Neuron (in vitro differentiated cells): ENCODE data around the gene EXOSC1.

Experiments used
- H2AFZ ChIP-seq: one replicate; pipeline ENCODE4 v1.6.1; 2013; ENCODE audit warnings: low read depth, mild to moderate bottlenecking, inconsistent platforms, low read length, moderate library complexity
- H3K27me3 ChIP-seq: one replicate; pipeline ENCODE4 v1.6.1; 2013; ENCODE audit warnings: low read length; ENCODE audit not compliant: insufficient read depth
- H3K36me3 ChIP-seq: one replicate; pipeline ENCODE4 v1.6.1; 2013; ENCODE audit warnings: low read length; ENCODE audit not compliant: insufficient read depth
- H3K4me1 ChIP-seq: one replicate; pipeline ENCODE4 v1.6.1; 2013; ENCODE audit warnings: low read length; ENCODE audit not compliant: insufficient read depth
- H3K4me3 ChIP-seq: 2 replicates; pipeline ENCODE4 v1.5.1; 2013; ENCODE audit warnings: mild to moderate bottlenecking, low read length, moderate library complexity
- H3K9me3 ChIP-seq: one replicate; pipeline ENCODE4 v1.6.1; 2013; ENCODE audit warnings: low read length

Gene EXOSC1

DNA sequence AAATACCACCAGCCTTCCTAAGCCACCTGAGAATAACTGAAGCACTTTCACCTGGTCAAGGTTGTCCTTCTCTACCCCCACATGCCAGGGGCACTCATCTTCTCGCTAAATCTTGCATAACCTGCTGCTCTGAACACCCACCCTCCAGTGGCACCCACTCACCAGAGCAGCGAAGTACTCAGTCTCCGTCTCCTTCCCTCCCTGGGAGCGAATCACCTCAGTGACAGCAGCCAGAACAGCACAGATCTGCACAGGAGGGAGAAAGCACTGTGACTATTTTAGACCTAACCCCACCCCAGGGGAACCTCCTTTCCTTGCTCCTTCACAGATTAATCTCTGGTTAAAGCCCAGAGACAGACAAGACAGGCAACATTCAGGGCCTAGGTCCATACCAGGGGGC is 49.8 kb downstream of the EXOSC1 start:
- no peaks in the 10 kb centered on the region for H3K27me3 ChIP-seq
- no peak overlapping the region for H3K4me3 ChIP-seq
- peaks cover 8% of the 10 kb centered on the region for H3K4me1 ChIP-seq
- peaks cover 34% of the 10 kb centered on the region for H3K36me3 ChIP-seq
- no peaks in the 10 kb centered on the region for H3K9me3 ChIP-seq
- H2AFZ ChIP-seq, result no peak overlapping the region

DNA sequence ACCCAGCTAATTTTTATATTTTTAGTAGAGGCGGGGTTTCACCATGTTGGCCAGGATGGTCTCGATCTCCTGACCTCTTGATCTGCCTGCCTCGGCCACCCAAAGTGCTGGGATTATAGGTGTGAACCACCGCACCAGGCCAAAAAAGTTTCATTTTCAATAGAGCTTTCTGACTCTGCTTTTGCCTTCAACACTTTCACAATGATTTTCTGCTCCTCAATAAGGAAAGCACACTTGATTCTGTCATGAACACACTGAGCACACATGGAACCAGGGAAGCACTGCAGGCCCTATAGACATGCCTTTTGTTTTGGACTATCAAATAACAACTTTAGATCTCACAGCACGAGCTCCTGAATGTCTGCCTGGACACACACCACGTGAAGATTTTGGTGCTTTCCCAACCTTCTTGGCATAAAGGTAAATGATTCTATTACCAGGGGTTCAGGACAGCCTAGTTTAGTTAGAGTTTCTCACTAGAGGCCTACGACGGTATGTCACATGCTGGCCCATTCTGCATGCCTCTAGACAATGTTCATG is 52.7 kb downstream of the EXOSC1 start:
- H2AFZ ChIP-seq, result no peak overlapping the region
- H3K4me1 ChIP-seq, result no peaks in the 10 kb centered on the region
- H3K9me3 ChIP-seq, result no peaks in the 10 kb centered on the region
- no peak overlapping the region for H3K4me3 ChIP-seq
- peaks cover 56% of the 10 kb centered on the region for H3K36me3 ChIP-seq
- no peaks in the 10 kb centered on the region for H3K27me3 ChIP-seq

DNA sequence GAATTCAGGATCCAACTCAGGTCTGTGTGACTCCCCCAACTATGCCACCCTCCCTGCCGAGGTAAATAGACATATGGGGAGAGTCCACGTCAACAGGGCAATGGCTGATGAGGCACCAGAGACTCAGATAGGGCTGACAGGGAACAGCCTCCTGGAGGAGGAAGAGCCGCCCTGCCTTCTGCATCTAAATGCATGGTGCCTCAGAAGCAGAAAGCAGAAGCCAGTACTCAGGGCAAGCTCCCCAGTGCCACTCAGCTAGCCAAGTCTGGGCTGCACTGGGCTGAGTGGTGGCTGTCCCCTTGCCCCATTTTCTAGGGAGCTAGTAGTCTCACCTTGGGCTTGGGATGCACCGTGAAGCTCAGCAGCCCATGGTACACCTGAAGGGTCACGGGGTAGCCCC is 55.7 kb downstream of the EXOSC1 start:
- H3K27me3 ChIP-seq, result no peaks in the 10 kb centered on the region
- no peaks in the 10 kb centered on the region for H3K9me3 ChIP-seq
- no peaks in the 10 kb centered on the region for H3K4me1 ChIP-seq
- no peak overlapping the region for H3K4me3 ChIP-seq
- no peak overlapping the region for H2AFZ ChIP-seq
- peaks cover 56% of the 10 kb centered on the region for H3K36me3 ChIP-seq

DNA sequence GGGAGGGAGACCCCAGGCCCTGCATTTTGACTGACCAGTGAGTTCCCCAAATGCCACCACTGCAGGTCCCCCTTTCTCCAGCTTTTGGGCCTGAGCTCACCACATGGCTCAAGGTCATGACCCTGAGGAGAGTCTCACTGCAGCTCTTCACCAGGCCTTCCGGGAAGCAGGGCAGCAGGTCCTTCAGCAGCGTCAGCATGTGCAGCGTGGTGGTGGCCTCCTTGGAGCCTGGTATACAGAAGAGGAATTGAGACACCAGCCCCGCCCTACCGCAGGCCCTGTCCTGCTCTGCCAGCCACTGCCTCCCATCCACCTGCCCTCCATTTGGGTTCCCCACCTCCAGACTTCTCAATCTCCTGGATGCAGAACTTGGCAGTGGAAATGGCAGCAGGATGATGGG is 57.7 kb downstream of the EXOSC1 start:
- no peak overlapping the region for H2AFZ ChIP-seq
- no peak overlapping the region for H3K4me3 ChIP-seq
- H3K36me3 ChIP-seq, result peaks cover 50% of the 10 kb centered on the region
- no peaks in the 10 kb centered on the region for H3K27me3 ChIP-seq
- H3K9me3 ChIP-seq, result no peaks in the 10 kb centered on the region
- no peaks in the 10 kb centered on the region for H3K4me1 ChIP-seq
